Activated CD8-positive, alpha-beta T cell treated with anti-CD3 and anti-CD28 coated beads for 36 hours (primary cell): ENCODE results near the gene CSNK2A2. TPM values are rescaled to one million over a fixed set of nuclear protein-coding genes. Genes with fewer than 3 reads are reported as not detected.

Experiments
- ATAC-seq: fragments of 200-7000 bp; cut with Tn5 transposase; one replicate; pipeline ENCODE4 v1.10.0; 2021; ENCODE audit warnings: mild to moderate bottlenecking, moderate library complexity
- CTCF ChIA-PET: fragments of 350-600 bp; sonication (Branson Sonifier 250); formaldehyde crosslinking; loops from one replicate; lab custom pipeline; 2021; ENCODE audit warnings: antibody characterized with exemption; lab: Charles Lee
- POLR2A ChIA-PET: fragments of 350-600 bp; sonication (Branson Sonifier 250); formaldehyde crosslinking; loops from one replicate; lab custom pipeline; 2021; ENCODE audit warnings: antibody characterized with exemption; lab: Charles Lee
- DNase-seq: peaks from one replicate; pipeline ENCODE4 v3.0.0-alpha.2; 2020
- H3K27ac Mint-ChIP-seq: one replicate; pipeline ENCODE4 v1.8.0; 2021; ENCODE audit warnings: mild to moderate bottlenecking, mixed read lengths
- H3K27me3 Mint-ChIP-seq: one replicate; pipeline ENCODE4 v1.8.0; 2021; ENCODE audit warnings: mixed read lengths
- H3K36me3 Mint-ChIP-seq: one replicate; pipeline ENCODE4 v1.8.0; 2021; ENCODE audit warnings: low read depth, mixed read lengths
- H3K4me1 Mint-ChIP-seq: one replicate; pipeline ENCODE4 v1.8.0; 2021; ENCODE audit warnings: low read depth, mixed read lengths
- H3K4me3 Mint-ChIP-seq: one replicate; pipeline ENCODE4 v1.8.0; 2021; ENCODE audit warnings: mild to moderate bottlenecking, moderate library complexity, mixed read lengths
- H3K9me3 Mint-ChIP-seq: one replicate; pipeline ENCODE4 v1.8.0; 2021; ENCODE audit warnings: mixed read lengths
- intact Hi-C: fragments of 100-400 bp; cut with micrococcal nuclease; formaldehyde crosslinking; loops from one replicate; pipeline ENCODE4 v1.10.0; 2022
- total RNA-seq, 2 experiments: library from RNA; stranded (reverse); gene quantifications; one replicate each; pipeline ENCODE4 v1.2.3, GENCODE V29; 2021
- TF ChIP-seq, protein P1 (sequence below): fragments of 200-600 bp; IDR thresholded peaks from one replicate; pipeline ENCODE4 v1.8.0; 2022; ENCODE audit warnings: antibody characterized with exemption, mild to moderate bottlenecking

CSNK2A2 gene
- total RNA-seq, 2 experiments from 2014 or later: 97.5 to 99.0 TPM

DNA sequence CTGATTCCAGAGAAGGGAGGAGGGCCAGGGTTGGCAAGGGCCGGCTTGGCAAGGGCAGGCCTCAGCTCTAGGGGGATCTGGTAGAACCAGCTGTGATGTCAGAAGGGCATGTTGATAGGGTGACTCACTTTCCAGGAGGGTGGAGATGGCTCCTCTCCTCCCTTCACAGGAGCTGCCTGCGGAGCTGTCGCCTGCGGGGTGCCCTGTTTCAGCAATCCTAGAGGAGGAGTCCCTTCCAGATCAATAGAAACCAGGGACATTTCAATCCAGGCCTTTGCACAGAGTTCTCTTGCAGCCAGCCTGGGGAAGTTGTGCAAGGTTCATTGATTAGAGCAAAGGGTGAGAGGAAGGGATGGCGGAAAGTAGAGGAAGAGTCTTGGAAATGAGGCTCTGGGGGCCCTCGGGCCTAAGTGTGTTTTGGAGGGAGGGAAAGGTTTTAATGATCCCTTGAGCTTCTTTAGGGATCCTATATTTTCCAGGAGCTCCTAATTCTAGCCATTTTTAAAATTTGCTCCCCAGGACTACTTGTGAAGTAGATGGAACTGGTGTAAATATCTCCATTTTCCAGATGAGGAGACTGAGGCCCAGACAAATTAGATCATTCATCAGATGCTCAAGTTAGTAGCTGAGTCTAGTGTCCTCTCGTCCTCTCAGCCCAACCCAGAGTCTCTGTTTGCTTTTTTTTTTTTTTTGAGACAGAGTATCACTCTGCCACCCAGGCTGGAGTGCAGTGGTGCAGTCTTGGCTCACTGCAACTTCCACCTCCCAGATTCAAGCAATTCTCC is 24.8 kb upstream of the CSNK2A2 start:
- TF ChIP-seq, protein P1, sequence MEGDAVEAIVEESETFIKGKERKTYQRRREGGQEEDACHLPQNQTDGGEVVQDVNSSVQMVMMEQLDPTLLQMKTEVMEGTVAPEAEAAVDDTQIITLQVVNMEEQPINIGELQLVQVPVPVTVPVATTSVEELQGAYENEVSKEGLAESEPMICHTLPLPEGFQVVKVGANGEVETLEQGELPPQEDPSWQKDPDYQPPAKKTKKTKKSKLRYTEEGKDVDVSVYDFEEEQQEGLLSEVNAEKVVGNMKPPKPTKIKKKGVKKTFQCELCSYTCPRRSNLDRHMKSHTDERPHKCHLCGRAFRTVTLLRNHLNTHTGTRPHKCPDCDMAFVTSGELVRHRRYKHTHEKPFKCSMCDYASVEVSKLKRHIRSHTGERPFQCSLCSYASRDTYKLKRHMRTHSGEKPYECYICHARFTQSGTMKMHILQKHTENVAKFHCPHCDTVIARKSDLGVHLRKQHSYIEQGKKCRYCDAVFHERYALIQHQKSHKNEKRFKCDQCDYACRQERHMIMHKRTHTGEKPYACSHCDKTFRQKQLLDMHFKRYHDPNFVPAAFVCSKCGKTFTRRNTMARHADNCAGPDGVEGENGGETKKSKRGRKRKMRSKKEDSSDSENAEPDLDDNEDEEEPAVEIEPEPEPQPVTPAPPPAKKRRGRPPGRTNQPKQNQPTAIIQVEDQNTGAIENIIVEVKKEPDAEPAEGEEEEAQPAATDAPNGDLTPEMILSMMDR: no peak
- intact Hi-C loops: no loop called here
- H3K36me3 Mint-ChIP-seq: no peaks in the 10 kb centered on the region
- ChIA-PET POLR2A (interaction anchor here (1.2 kb wide), 1 partner anchor 101 kb away, joined by 6 read pairs; no protein-coding TSS in a partner anchor), CTCF (interaction anchor here (0.9 kb wide), 1 partner anchor 10 kb away, joined by 3 read pairs; no protein-coding TSS in a partner anchor)
- no peak overlapping the region for H3K27ac Mint-ChIP-seq
- no peak overlapping the region for H3K4me3 Mint-ChIP-seq
- ATAC-seq (no peak), DNase-seq (no peak)
- H3K4me1 Mint-ChIP-seq: no peaks in the 10 kb centered on the region
- peaks cover 4% of the 10 kb centered on the region for H3K27me3 Mint-ChIP-seq
- H3K9me3 Mint-ChIP-seq: peaks cover 3% of the 10 kb centered on the region

DNA sequence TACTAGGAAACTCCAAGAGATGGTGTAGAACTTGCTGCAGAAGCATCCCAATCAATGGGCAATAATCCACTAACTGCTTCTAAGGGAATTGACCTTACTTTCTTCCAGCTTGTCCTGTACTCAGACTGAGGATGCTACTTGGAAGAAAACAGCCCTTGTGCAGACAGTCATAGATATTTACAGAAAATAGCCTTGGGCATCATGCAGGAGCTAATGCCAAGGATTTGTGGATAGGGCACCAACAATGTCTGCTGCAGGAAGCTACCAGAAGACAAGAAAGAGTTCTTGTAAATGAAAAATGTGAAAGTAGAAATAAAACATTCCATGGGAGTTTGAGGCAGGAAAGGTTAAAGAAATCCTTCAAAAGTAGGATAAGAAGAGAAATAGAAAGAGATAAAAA is 21.5 kb upstream of the CSNK2A2 start:
- H3K9me3 Mint-ChIP-seq: peaks cover 5% of the 10 kb centered on the region
- no peak overlapping the region for H3K4me3 Mint-ChIP-seq
- POLR2A ChIA-PET: interaction anchor here (0.5 to 0.8 kb wide), 2 partner anchors 14 to 1033 kb away, joined by 3 read pairs; partner anchors contain the start of genes PSME3IP1 and RSPRY1
- no peaks in the 10 kb centered on the region for H3K36me3 Mint-ChIP-seq
- ATAC-seq (no peak), DNase-seq (no peak)
- no peaks in the 10 kb centered on the region for H3K4me1 Mint-ChIP-seq
- intact Hi-C loops: no loop called here
- H3K27ac Mint-ChIP-seq: no peak overlapping the region
- H3K27me3 Mint-ChIP-seq: peaks cover 11% of the 10 kb centered on the region
- TF ChIP-seq, protein P1: no peak
- CTCF ChIA-PET: no interaction called here

GRCh38 chr16:58218786-58219185 is 20.9 kb upstream of the CSNK2A2 start:
- H3K9me3 Mint-ChIP-seq: peaks cover 5% of the 10 kb centered on the region
- no peak overlapping the region for H3K4me3 Mint-ChIP-seq
- intact Hi-C loops: no loop called here
- DNase-seq (no peak), ATAC-seq (no peak)
- H3K4me1 Mint-ChIP-seq: no peaks in the 10 kb centered on the region
- ChIA-PET POLR2A (interaction anchor here (0.6 to 0.8 kb wide), 2 partner anchors 15 to 340 kb away, joined by 3 read pairs; no protein-coding TSS in a partner anchor), CTCF (no interaction called here)
- peaks cover 7% of the 10 kb centered on the region for H3K27me3 Mint-ChIP-seq
- TF ChIP-seq, protein P1: no peak
- H3K27ac Mint-ChIP-seq: no peak overlapping the region
- no peaks in the 10 kb centered on the region for H3K36me3 Mint-ChIP-seq

GRCh38 chr16:58217311-58217925 is 19.5 kb upstream of the CSNK2A2 start:
- Mint-ChIP-seq H3K27ac (no peak overlapping the region), H3K9me3 (peaks cover 5% of the 10 kb centered on the region), H3K36me3 (no peaks in the 10 kb centered on the region), H3K4me3 (no peak overlapping the region), H3K4me1 (no peaks in the 10 kb centered on the region), H3K27me3 (peaks cover 11% of the 10 kb centered on the region)
- ChIA-PET CTCF (no interaction called here), POLR2A (no interaction called here)
- intact Hi-C loops: no loop called here
- DNase-seq (no peak), ATAC-seq (no peak)
- TF ChIP-seq, protein P1: no peak
